ENCODE data around the gene PCSK2.

- TF ChIP-seq CTCF (IDR thresholded peaks at IDR 0.05; ENCODE audit: low read length) (no peak), EZH2 (optimal IDR thresholded peaks at IDR 0.05; ENCODE audit: low read depth, low read length) (no peak)
Measured at GRCh38 chr20:17227219-17227575, 357 bp downstream of the PCSK2 start.
